ENCODE results near the gene PLXNC1.

PLXNC1 gene

DNA sequence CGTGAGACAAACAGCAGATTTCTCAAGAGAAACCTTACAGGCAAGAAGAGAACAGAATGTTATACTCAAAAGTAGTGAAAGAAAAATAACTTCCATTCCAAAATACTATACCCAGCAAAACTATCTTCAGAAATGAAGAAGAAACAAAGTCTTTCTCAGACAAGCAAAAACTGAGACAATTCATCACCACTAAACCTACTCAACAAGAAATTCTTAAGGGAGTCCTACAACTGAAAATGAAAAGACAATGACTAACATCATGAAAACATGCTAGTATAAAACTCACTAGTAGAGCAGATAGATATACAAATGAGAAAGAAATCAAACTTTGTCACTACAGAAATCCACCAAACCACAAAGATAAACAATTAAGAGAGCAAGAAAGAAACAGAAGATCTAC, 204.8 kb downstream of the PLXNC1 start:
- no peak for DNase-seq (ENCODE audit: low read depth in 2 of 2)

All from fibroblast of skin of left biceps (primary cell).